ENCODE data around the gene ZNF678.

ZNF678 gene

GRCh38 chr1:227583354-227583753, 20.0 kb downstream of the ZNF678 start:
- TF ChIP-seq CREB5 (CRISPR knock-in tag; IDR thresholded peaks at IDR 0.05; ENCODE audit: low read depth) (no peak), OSR1 (CRISPR knock-in tag; IDR thresholded peaks at IDR 0.05) (no peak), BACH2 (CRISPR knock-in tag; IDR thresholded peaks at IDR 0.05; ENCODE audit: borderline replicate concordance) (no peak), ZFP30 (CRISPR knock-in tag; IDR thresholded peaks at IDR 0.05) (no peak), CSDC2 (CRISPR knock-in tag; IDR thresholded peaks at IDR 0.05) (no peak), ARNTL (CRISPR knock-in tag; IDR thresholded peaks at IDR 0.05; ENCODE audit: borderline replicate concordance, low read depth) (no peak), ZC3H10 (CRISPR knock-in tag; IDR thresholded peaks at IDR 0.05) (no peak), ESRRG (CRISPR knock-in tag; IDR thresholded peaks at IDR 0.05) (no peak), PPARA (CRISPR knock-in tag; IDR thresholded peaks at IDR 0.05; ENCODE audit: borderline replicate concordance) (no peak), TCF4 (CRISPR knock-in tag; IDR thresholded peaks at IDR 0.05; ENCODE audit: borderline replicate concordance) (no peak), SNAI2 (CRISPR knock-in tag; IDR thresholded peaks at IDR 0.05) (no peak), RARB (CRISPR knock-in tag; IDR thresholded peaks at IDR 0.05) (no peak), GLIS3 (CRISPR knock-in tag; IDR thresholded peaks at IDR 0.05) (no peak), TOX (CRISPR knock-in tag; IDR thresholded peaks at IDR 0.05; ENCODE audit: borderline replicate concordance) (no peak), ZNF8 (CRISPR knock-in tag; IDR thresholded peaks at IDR 0.05) (no peak), ZFP3 (CRISPR knock-in tag; IDR thresholded peaks at IDR 0.05) (no peak)
- TF ChIP-seq, protein P1, sequence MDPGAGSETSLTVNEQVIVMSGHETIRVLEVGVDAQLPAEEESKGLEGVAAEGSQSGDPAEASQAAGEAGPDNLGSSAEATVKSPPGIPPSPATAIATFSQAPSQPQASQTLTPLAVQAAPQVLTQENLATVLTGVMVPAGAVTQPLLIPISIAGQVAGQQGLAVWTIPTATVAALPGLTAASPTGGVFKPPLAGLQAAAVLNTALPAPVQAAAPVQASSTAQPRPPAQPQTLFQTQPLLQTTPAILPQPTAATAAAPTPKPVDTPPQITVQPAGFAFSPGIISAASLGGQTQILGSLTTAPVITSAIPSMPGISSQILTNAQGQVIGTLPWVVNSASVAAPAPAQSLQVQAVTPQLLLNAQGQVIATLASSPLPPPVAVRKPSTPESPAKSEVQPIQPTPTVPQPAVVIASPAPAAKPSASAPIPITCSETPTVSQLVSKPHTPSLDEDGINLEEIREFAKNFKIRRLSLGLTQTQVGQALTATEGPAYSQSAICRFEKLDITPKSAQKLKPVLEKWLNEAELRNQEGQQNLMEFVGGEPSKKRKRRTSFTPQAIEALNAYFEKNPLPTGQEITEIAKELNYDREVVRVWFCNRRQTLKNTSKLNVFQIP (CRISPR knock-in tag; IDR thresholded peaks at IDR 0.05; ENCODE audit: borderline replicate concordance, low read depth) = no peak
- TF ChIP-seq, protein P2, sequence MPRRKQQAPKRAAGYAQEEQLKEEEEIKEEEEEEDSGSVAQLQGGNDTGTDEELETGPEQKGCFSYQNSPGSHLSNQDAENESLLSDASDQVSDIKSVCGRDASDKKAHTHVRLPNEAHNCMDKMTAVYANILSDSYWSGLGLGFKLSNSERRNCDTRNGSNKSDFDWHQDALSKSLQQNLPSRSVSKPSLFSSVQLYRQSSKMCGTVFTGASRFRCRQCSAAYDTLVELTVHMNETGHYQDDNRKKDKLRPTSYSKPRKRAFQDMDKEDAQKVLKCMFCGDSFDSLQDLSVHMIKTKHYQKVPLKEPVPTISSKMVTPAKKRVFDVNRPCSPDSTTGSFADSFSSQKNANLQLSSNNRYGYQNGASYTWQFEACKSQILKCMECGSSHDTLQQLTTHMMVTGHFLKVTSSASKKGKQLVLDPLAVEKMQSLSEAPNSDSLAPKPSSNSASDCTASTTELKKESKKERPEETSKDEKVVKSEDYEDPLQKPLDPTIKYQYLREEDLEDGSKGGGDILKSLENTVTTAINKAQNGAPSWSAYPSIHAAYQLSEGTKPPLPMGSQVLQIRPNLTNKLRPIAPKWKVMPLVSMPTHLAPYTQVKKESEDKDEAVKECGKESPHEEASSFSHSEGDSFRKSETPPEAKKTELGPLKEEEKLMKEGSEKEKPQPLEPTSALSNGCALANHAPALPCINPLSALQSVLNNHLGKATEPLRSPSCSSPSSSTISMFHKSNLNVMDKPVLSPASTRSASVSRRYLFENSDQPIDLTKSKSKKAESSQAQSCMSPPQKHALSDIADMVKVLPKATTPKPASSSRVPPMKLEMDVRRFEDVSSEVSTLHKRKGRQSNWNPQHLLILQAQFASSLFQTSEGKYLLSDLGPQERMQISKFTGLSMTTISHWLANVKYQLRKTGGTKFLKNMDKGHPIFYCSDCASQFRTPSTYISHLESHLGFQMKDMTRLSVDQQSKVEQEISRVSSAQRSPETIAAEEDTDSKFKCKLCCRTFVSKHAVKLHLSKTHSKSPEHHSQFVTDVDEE (CRISPR knock-in tag; IDR thresholded peaks at IDR 0.05) = no peak

DNA sequence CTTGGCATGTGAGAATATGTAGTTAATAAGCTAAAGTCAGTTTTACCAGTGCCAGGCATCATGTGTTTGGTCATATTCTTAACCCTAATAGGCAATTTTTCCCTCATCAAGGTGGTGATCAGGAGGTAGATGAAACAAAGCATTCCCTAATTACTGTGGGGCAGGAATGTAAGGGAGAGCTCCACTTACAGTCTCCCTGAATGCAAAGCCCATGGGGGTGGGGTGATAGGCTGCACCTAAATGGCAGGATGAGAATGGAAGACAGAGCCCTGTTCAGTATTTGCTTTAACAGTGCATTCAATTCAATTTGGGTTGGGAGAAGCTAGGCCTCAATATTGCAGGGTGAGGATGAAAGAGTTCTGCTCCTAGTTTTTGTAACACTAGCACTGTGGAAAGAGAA, 23.4 kb downstream of the ZNF678 start:
- ATAC-seq = no peak
- no peak for TF ChIP-seq BACH2 (CRISPR knock-in tag; IDR thresholded peaks at IDR 0.05; ENCODE audit: borderline replicate concordance)
- no peak for TF ChIP-seq PPARA (CRISPR knock-in tag; IDR thresholded peaks at IDR 0.05; ENCODE audit: borderline replicate concordance)
- TF ChIP-seq ZNF565 (CRISPR knock-in tag; conservative IDR thresholded peaks at IDR 0.05; ENCODE audit: low read depth) = no peak
- TF ChIP-seq ZNF70 (CRISPR knock-in tag; IDR thresholded peaks at IDR 0.05) = no peak
- TF ChIP-seq, protein P1 (CRISPR knock-in tag; IDR thresholded peaks at IDR 0.05; ENCODE audit: borderline replicate concordance, low read depth) = no peak
- TF ChIP-seq TOX (CRISPR knock-in tag; IDR thresholded peaks at IDR 0.05; ENCODE audit: borderline replicate concordance) = no peak
- no peak for TF ChIP-seq ZFP3 (CRISPR knock-in tag; IDR thresholded peaks at IDR 0.05)
- TF ChIP-seq ZFP30 (CRISPR knock-in tag; IDR thresholded peaks at IDR 0.05) = no peak
- TF ChIP-seq ISL1 (CRISPR knock-in tag; IDR thresholded peaks at IDR 0.05) = no peak
- no peak for TF ChIP-seq ZC3H10 (CRISPR knock-in tag; IDR thresholded peaks at IDR 0.05)
- no peak for TF ChIP-seq RARB (CRISPR knock-in tag; IDR thresholded peaks at IDR 0.05)
- no peak for TF ChIP-seq OSR1 (CRISPR knock-in tag; IDR thresholded peaks at IDR 0.05)
- no peak for TF ChIP-seq TCF4 (CRISPR knock-in tag; IDR thresholded peaks at IDR 0.05; ENCODE audit: borderline replicate concordance)
- no peak for TF ChIP-seq CREB5 (CRISPR knock-in tag; IDR thresholded peaks at IDR 0.05; ENCODE audit: low read depth)
- no peak for TF ChIP-seq CSRNP3 (CRISPR knock-in tag; IDR thresholded peaks at IDR 0.05)
- TF ChIP-seq ESRRG (CRISPR knock-in tag; IDR thresholded peaks at IDR 0.05) = no peak

More at GRCh38 chr1:227583354-227583753, 20.0 kb downstream of the ZNF678 start:
- no peak for ATAC-seq
